ENCODE results near the gene H6PD.

The H6PD gene

GRCh38 chr1:9279172-9279840, 44.7 kb downstream of the H6PD start:
- no peak for DNase-seq (ENCODE audit: low spot score)

GRCh38 chr1:9280015-9280860, 45.7 kb downstream of the H6PD start:
- DNase-seq (ENCODE audit: low spot score): peak; percentile 74

- no peak for DNase-seq (ENCODE audit: low spot score)
Observed at GRCh38 chr1:9281071-9281827, 46.7 kb downstream of the H6PD start.

- no peak for DNase-seq (ENCODE audit: low spot score)
Observed at GRCh38 chr1:9281908-9282695, 47.5 kb downstream of the H6PD start.

GRCh38 chr1:9282696-9282955, 48.1 kb downstream of the H6PD start:
- DNase-seq (ENCODE audit: low spot score): no peak

- DNase-seq (ENCODE audit: low spot score): no peak
Observed at GRCh38 chr1:9284061-9284460, 49.5 kb downstream of the H6PD start.

GRCh38 chr1:9286556-9286955, 52.0 kb downstream of the H6PD start:
- no peak for DNase-seq (ENCODE audit: low spot score)

- DNase-seq (ENCODE audit: low spot score): peak; percentile 86
Observed at GRCh38 chr1:9289090-9289534, 54.5 kb downstream of the H6PD start.

- DNase-seq (ENCODE audit: low spot score): no peak
Observed at GRCh38 chr1:9289711-9290485, 55.3 kb downstream of the H6PD start.

- no peak for DNase-seq (ENCODE audit: low spot score)
Observed at GRCh38 chr1:9291914-9292360, 57.4 kb downstream of the H6PD start.

GRCh38 chr1:9292361-9293240, 58.0 kb downstream of the H6PD start, which contains the start of gene SPSB1:
Gene SPSB1, plus strand, starts transcription at chr1:9292894. Its CDS starts 62,998 bp downstream, at chr1:9355892.
- peak; percentile 77 for DNase-seq (ENCODE audit: low spot score)

- no peak for DNase-seq (ENCODE audit: low spot score)
Observed at GRCh38 chr1:9293241-9293532, 58.6 kb downstream of the H6PD start.

GRCh38 chr1:9293533-9294404, 59.2 kb downstream of the H6PD start:
- no peak for DNase-seq (ENCODE audit: low spot score)

- DNase-seq (ENCODE audit: low spot score): peak; percentile 66
Observed at GRCh38 chr1:9294405-9294773, 59.8 kb downstream of the H6PD start.

GRCh38 chr1:9294910-9295636, 60.5 kb downstream of the H6PD start:
- DNase-seq (ENCODE audit: low spot score): peak; percentile 50

GRCh38 chr1:9295884-9296283, 61.3 kb downstream of the H6PD start:
- DNase-seq (ENCODE audit: low spot score): no peak

- no peak for DNase-seq (ENCODE audit: low spot score)
Observed at GRCh38 chr1:9296850-9297249, 62.3 kb downstream of the H6PD start.

- DNase-seq (ENCODE audit: low spot score): no peak
Observed at GRCh38 chr1:9297831-9298230, 63.3 kb downstream of the H6PD start.

GRCh38 chr1:9298282-9298681, 63.7 kb downstream of the H6PD start:
- DNase-seq (ENCODE audit: low spot score): no peak
